ENCODE results near the gene ASB11. TPM values are rescaled to one million over a fixed set of nuclear protein-coding genes. Genes with fewer than 3 reads are reported as not detected.

ASB11 gene
- total RNA-seq, 1 donor from 2014 or later = not detected

GRCh38 chrX:15322472-15322871 is 7.0 kb upstream of the ASB11 start:
- no peaks in the 10 kb centered on the region for H3K9me3 Mint-ChIP-seq (ENCODE audit: low read depth)
- no peak overlapping the region for H3K27ac Mint-ChIP-seq (ENCODE audit: unreplicated experiment)
- peaks cover 6% of the 10 kb centered on the region for H3K36me3 Mint-ChIP-seq (ENCODE audit: low read depth)
- no peaks in the 10 kb centered on the region for H3K4me1 Mint-ChIP-seq (ENCODE audit: low read depth)
- DNase-seq (ENCODE audit: low spot score) = no peak
- H3K4me3 Mint-ChIP-seq (ENCODE audit: unreplicated experiment) = no peak overlapping the region
- no peak for TF ChIP-seq CTCF (IDR thresholded peaks at IDR 0.05)
- peaks cover 9% of the 10 kb centered on the region for H3K27me3 Mint-ChIP-seq (ENCODE audit: low read depth)

GRCh38 chrX:15322072-15322471 is 6.6 kb upstream of the ASB11 start:
- Mint-ChIP-seq H3K4me3 (ENCODE audit: unreplicated experiment) (no peak overlapping the region), H3K9me3 (ENCODE audit: low read depth) (no peaks in the 10 kb centered on the region), H3K4me1 (ENCODE audit: low read depth) (no peaks in the 10 kb centered on the region), H3K36me3 (ENCODE audit: low read depth) (peaks cover 6% of the 10 kb centered on the region), H3K27me3 (ENCODE audit: low read depth) (peaks cover 9% of the 10 kb centered on the region), H3K27ac (ENCODE audit: unreplicated experiment) (no peak overlapping the region)
- no peak for DNase-seq (ENCODE audit: low spot score)
- no peak for TF ChIP-seq CTCF (IDR thresholded peaks at IDR 0.05)

GRCh38 chrX:15321447-15321846 is 6.0 kb upstream of the ASB11 start:
- Mint-ChIP-seq H3K9me3 (ENCODE audit: low read depth) (no peaks in the 10 kb centered on the region), H3K36me3 (ENCODE audit: low read depth) (peaks cover 6% of the 10 kb centered on the region), H3K4me1 (ENCODE audit: low read depth) (no peaks in the 10 kb centered on the region), H3K27ac (ENCODE audit: unreplicated experiment) (no peak overlapping the region), H3K4me3 (ENCODE audit: unreplicated experiment) (no peak overlapping the region), H3K27me3 (ENCODE audit: low read depth) (peaks cover 9% of the 10 kb centered on the region)
- no peak for TF ChIP-seq CTCF (IDR thresholded peaks at IDR 0.05)
- DNase-seq (ENCODE audit: low spot score) = no peak

- Mint-ChIP-seq H3K4me1 (ENCODE audit: low read depth) (no peaks in the 10 kb centered on the region), H3K27me3 (ENCODE audit: low read depth) (peaks cover 9% of the 10 kb centered on the region), H3K4me3 (ENCODE audit: unreplicated experiment) (no peak overlapping the region), H3K27ac (ENCODE audit: unreplicated experiment) (no peak overlapping the region), H3K9me3 (ENCODE audit: low read depth) (no peaks in the 10 kb centered on the region), H3K36me3 (ENCODE audit: low read depth) (peaks cover 6% of the 10 kb centered on the region)
- TF ChIP-seq CTCF (IDR thresholded peaks at IDR 0.05) = no peak
- no peak for DNase-seq (ENCODE audit: low spot score)
Measured at GRCh38 chrX:15320297-15320696, 4.9 kb upstream of the ASB11 start.

GRCh38 chrX:15319075-15319474 is 3.6 kb upstream of the ASB11 start:
- Mint-ChIP-seq H3K9me3 (ENCODE audit: low read depth) (no peaks in the 10 kb centered on the region), H3K27ac (ENCODE audit: unreplicated experiment) (no peak overlapping the region), H3K36me3 (ENCODE audit: low read depth) (peaks cover 6% of the 10 kb centered on the region), H3K27me3 (ENCODE audit: low read depth) (peaks cover 9% of the 10 kb centered on the region), H3K4me1 (ENCODE audit: low read depth) (no peaks in the 10 kb centered on the region), H3K4me3 (ENCODE audit: unreplicated experiment) (no peak overlapping the region)
- DNase-seq (ENCODE audit: low spot score) = no peak
- no peak for TF ChIP-seq CTCF (IDR thresholded peaks at IDR 0.05)
